Measurements from ENCODE around the gene RNF144A.

Gene RNF144A

DNA sequence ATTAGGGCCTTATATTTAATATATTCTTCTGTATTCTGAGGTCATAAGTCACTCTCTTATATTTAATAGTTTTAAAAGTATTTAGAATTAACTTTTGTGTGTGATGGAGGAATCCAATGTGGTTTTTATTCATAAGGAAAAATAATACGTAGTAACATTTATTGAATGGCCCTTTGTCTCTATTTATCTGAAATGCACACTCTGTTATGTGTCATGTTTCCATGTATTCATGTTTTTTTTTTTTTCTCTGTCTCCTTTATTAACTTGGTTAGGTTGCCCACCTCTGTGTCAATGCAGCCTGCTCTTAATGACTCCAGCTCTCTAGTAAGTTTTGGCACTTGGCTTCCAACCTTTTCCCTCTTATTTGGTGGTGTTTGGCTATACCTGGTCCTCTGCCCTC is 33.8 kb downstream of the RNF144A start:
- no peak for DNase-seq

DNA sequence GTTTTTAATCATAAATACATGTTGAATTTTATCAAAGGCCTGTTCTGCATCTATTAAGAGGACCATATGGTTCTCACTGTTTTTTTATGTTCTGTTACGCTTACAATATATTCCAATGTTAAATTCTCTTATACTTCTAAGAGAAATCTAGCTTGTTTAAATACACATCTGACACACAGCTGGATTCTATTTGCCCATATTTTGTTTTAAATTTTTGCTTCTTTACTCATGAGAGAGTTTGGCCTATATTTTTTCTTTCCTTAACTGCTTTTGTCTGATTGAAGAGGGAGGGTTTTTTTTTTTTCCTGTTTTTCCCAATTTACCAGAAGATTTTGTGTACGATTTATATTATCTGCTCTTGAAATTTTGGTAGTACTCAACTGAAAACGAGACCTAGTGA is 34.9 kb downstream of the RNF144A start:
- no peak for DNase-seq

GRCh38 chr2:6954586-6954985 is 37.4 kb downstream of the RNF144A start:
- DNase-seq, result no peak

DNA sequence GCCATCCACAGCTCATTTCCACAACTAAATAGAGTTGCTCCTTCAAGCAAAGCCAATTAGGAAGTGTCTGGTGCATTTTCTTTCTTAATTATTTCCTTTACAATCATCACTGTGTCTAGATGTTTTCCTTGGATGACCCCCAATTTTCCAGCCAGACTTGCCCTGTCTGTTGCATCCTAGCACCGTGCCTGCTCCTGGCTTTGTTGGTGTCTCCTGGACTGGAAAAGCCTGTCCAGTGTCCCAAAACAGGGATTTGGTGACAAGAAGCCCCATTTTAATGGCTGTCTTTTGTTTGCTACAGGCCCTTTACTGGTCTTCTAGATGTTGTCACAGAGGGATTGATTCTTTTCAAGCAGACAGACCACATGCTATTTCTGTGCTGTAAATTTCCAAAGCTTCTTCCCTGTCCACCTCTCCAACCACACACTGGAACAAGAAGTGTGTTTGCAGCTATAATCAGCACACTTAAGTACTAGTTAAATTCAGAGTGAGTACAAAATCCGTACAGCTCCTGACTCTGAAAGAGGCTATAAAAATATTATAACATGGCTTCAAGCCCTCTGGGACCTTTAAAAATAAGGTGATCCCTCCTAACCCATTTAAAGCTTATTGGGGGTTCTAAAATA is 38.4 kb downstream of the RNF144A start:
- DNase-seq, result no peak

DNA sequence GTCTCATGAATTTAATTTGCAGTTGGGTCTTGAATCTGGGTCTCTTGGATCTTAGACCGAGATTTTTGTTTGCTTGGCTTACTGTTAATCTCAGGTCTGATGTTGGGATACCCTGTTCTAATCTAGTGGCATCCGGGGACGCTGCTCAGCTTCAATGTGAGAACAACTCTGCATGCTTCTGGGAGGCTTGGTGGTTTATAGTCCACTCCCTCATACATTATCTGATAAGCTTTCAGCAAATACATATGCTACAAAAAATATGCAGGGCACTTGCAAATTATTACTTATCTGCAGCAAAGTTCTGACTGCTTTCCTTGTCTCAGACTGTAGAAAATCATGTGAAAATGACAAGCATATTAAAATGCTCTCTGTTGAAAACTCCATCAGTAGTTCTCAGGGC is 39.4 kb downstream of the RNF144A start:
- no peak for DNase-seq

GRCh38 chr2:6957031-6957714 is 40.0 kb downstream of the RNF144A start:
- no peak for DNase-seq

DNA sequence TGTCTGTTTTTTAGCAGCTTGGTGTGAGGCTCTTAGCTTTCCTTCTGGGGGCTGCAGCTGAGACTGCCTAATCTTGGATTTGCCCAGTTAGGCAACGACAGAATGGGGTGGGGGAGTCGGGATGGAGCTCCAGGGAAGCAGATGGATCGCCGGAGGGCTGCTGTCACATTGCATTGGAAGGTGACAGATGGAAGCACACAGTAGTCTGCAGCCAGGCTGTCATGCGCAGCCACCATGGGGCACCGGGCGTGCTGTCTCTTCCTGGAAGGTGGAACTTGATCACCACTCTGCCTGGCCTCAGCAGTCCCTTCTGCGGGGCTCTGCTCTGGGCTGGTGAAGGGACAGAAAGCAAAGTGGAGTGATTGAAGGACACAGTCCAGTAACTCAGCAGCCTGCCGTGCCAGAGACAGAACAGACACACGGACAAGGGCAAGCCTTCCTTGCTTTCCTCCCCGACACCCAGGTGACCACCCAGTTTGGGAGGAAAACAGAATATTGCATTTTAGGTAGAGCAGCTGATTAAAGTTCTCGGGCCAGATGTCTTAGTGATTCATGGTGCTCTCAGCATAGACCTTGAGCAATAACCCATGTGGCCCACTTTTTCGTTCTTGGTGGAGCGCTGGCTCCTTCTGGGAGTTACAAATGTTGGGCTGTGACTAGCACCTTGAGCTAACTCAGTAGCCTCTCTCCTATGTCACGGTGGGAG is 40.9 kb downstream of the RNF144A start:
- DNase-seq, result no peak

DNA sequence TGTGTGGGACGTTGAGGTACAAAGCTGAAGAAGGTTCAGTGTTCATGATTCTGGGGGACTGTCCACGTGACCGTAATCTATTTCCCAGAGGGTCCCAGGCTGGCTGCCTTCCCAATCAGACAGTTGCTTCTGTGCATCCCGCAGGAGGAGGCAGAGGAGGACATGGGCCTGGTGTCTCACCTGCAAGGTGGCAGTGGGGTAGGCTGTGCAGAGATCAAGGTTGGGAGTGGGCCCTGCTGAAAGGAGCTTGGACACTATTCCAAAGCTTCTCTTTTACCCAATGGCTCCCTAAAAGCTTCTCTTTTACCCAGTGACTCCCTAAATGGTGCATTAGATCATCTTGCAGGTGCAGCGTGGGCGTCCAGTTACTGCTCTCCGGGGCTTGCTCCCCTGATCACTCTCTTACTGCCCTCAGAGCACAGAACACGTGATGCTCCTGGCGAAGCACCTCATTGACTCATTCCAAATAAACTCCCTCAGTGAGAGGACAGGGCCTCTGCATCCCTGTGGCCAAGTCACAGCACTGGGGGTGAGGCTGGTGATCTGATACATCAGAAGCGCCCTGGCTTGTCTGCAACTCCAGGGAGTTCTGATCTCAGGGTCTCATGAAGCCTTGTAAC is 41.5 kb downstream of the RNF144A start:
- DNase-seq, result no peak

GRCh38 chr2:6959751-6960150 is 42.5 kb downstream of the RNF144A start:
- no peak for DNase-seq

GRCh38 chr2:6960659-6961058 is 43.4 kb downstream of the RNF144A start:
- no peak for DNase-seq

GRCh38 chr2:6963727-6964126 is 46.5 kb downstream of the RNF144A start:
- no peak for DNase-seq

GRCh38 chr2:6965071-6965795 is 48.0 kb downstream of the RNF144A start:
- DNase-seq, result no peak

GRCh38 chr2:6966446-6966940 is 49.3 kb downstream of the RNF144A start:
- no peak for DNase-seq

GRCh38 chr2:6967301-6967700 is 50.1 kb downstream of the RNF144A start:
- DNase-seq, result no peak

DNA sequence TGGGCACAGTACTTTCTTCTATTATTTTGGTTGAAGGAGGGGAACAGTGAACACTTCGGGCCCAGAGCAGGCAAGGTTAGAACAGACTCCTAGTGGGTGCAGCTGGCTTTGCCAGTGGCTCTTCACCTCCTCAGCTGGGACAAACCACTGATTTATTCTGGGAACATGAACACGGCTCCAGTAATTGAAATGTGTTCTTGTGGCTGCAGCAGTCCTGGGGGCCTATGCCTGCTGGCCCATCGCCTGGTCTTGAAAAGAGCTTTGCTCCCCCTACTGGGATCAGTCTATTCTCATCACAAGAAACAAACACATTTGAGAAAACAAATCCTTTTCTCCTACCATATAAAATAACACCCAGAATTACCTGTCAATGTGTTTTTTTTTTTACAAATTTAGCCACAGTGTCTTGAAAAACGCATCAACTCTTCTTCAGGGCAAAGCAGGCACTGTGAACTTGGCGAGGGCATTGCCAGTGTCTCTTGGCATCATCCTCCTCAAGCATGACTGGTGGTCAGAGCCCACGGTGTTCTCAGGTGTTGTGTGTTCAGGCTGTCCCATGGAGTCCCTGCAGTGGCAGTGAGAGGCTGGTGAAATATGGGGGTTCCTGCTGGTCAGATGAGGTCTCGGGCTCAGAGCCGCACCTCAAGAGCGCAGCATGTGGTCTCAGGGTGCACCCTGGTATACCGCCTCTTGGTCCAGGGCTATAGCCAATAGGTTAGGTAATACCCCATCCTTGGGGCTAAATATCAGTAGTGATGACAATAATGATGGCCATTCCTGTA is 51.3 kb downstream of the RNF144A start:
- DNase-seq, result no peak

GRCh38 chr2:6970551-6970950 is 53.3 kb downstream of the RNF144A start:
- no peak for DNase-seq

DNA sequence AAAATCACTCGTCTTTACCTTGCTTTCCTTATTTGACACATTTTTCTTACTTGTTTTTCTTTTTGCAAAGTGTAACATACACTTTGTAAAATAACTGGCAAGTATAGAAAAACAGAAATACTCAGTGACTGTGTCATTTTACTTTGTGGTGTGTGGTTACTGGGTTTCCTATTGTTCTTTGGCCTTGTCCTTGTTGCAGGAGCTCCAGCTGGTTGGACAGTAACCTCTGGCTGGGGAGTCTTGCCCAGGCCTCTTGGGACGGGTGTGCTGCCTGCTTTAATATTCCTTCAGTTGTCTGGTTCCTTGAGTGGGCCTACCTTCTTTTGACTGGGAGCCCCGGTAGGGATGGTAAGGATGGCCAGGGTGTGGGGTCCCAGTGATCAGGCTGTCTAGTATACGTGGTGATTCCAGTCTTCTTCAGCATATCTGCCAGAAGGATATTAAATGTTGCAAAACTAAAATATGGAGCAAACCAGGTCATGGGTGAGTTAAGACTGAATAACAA is 53.8 kb downstream of the RNF144A start:
- no peak for DNase-seq

DNA sequence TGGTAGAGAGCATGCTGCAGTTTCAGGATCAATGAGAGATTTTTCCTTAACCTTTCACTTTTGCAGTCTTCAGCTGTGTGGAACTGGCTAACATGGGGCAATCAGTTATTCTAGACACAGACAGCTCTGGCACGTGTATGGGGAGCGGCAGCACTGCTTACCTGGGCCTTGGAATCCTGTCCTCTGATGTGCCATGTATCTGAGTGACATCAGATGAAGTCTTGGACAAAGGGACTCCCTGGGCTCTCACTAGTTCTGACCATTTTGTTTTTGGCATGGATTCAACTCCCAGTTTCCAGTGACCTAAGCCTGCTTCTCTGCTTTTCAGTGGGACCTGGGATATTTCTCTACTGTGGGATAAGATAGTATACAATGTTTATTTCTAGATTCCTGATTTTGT is 54.3 kb downstream of the RNF144A start:
- DNase-seq, result no peak

GRCh38 chr2:6972067-6972710 is 55.0 kb downstream of the RNF144A start:
- DNase-seq, result no peak

DNA sequence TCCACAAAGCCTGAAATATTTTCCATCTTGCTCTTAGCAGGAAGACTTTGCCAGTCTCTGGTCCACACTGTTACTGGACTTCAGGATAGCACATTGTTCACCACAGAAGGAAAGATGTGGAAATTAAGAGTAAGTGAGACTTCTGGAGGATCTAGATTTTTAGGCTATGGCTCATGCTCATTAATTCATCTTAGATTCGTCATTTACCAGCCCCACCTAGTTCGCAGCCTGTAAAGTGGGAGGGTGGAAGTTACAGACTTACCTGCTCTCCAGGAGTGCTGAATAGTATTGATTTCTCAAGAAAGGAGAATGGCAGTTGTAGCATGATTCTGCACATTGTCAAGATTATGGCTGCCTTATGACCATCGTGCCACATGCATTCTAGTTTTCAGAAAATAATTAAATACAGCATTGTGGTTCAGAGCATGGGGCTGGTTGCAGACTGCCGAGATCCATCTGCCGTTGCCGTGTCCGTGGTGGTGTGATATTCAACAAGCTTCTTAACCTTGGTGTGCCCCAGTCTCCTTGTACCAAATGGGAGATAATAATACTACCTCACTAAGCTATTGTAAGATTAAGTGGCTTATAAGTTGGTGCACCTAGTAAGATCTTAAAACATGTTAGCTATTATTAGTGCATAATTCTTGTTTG is 56.8 kb downstream of the RNF144A start:
- DNase-seq, result no peak

DNA sequence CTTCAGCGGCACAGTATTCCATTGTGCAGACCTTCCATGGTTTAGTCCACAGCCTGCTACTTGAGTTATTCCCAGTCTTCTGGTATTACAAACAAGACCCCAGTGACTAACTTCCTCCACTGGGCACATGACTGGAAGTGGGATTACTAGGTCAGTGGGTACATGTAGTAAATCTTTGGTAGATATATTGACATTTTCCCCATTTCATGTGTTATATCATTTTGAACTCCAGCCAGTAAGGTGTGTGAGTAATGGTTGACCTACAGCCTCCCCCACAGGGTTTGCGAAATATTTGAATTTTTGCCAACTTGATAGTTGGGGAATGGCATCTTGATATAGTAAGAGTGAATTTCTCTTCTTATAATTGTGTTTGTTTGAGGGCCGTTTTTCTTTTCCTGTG is 58.8 kb downstream of the RNF144A start:
- DNase-seq, result no peak
